Fibroblast of lung (primary cell): ENCODE data around the gene AKAP13.

Source experiments
- CTCF ChIP-seq, 2 donors: IDR thresholded peaks in 1 of 2; conservative IDR thresholded peaks in 1 of 2; 1 replicate in 1 of 2; 2 replicates in 1 of 2; pipeline ENCODE4 v1.5.1; 2011 to 2012; ENCODE audit warnings: low read length in 2 of 2, control low read depth in 1 of 2, inconsistent platforms in 1 of 2, low read depth in 1 of 2, mild to moderate bottlenecking in 1 of 2
- EZH2 ChIP-seq: IDR thresholded peaks from 2 replicates; pipeline ENCODE4 v1.5.1; 2012; ENCODE audit warnings: low read length, control low read depth, mild to moderate bottlenecking; ENCODE audit errors: missing control alignments

- TF ChIP-seq CTCF (conservative IDR thresholded peaks at IDR 0.05 in 1 of 2, IDR thresholded peaks at IDR 0.05 in 1 of 2; ENCODE audit: low read depth in 1 of 2, low read length in 2 of 2) = no peak
- no peak for TF ChIP-seq EZH2
Observed at GRCh38 chr15:85540085-85540797, 159.8 kb downstream of the AKAP13 start.
